Diencephalon (tissue), 1 donor: ENCODE results near the gene PNMT. TPM values are rescaled to one million over a fixed set of nuclear protein-coding genes. Genes with fewer than 3 reads are reported as not detected.

Experiments
- total RNA-seq: library from RNA; depleted of rRNA; stranded (reverse); fragments of >200 nt; gene quantifications from one replicate; pipeline ENCODE4 v1.2.3, GENCODE V29; 2014

Gene PNMT, protein sequence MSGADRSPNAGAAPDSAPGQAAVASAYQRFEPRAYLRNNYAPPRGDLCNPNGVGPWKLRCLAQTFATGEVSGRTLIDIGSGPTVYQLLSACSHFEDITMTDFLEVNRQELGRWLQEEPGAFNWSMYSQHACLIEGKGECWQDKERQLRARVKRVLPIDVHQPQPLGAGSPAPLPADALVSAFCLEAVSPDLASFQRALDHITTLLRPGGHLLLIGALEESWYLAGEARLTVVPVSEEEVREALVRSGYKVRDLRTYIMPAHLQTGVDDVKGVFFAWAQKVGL
- 3.2 TPM for total RNA-seq

DNA sequence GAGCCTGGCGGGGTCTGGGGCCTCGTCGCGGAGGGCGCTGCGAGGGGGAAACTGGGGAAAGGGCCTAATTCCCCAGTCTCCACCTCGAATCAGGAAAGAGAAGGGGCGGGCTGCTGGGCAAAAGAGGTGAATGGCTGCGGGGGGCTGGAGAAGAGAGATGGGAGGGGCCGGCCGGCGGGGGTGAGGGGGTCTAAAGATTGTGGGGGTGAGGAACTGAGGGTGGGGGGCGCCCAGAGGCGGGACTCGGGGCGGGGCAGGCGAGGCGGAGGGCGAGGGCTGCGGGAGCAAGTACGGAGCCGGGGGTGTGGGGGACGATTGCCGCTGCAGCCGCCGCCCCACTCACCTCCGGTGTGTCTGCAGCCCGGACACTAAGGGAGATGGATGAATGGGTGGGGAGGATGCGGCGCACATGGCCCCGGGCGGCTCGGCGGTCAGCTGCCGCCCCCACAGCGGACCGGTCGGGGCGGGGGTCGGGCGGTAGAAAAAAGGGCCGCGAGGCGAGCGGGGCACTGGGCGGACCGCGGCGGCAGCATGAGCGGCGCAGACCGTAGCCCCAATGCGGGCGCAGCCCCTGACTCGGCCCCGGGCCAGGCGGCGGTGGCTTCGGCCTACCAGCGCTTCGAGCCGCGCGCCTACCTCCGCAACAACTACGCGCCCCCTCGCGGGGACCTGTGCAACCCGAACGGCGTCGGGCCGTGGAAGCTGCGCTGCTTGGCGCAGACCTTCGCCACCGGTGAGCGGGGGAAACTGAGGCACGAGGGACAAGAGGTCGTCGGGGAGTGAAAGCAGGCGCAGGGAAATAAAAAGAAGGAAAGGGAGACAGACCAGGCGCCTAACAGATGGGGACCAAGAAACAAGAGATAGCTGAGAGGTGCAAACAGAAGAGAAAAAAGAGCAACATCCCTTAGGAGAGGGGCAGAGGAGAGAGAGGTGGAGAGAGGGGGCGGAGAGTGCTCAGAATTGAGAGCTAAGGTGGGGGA lies at the start of gene PNMT:
Gene PNMT (plus strand): TSS at position 509 of the 980 bp plus-strand sequence. CDS start 23 bp downstream, at position 532.

DNA sequence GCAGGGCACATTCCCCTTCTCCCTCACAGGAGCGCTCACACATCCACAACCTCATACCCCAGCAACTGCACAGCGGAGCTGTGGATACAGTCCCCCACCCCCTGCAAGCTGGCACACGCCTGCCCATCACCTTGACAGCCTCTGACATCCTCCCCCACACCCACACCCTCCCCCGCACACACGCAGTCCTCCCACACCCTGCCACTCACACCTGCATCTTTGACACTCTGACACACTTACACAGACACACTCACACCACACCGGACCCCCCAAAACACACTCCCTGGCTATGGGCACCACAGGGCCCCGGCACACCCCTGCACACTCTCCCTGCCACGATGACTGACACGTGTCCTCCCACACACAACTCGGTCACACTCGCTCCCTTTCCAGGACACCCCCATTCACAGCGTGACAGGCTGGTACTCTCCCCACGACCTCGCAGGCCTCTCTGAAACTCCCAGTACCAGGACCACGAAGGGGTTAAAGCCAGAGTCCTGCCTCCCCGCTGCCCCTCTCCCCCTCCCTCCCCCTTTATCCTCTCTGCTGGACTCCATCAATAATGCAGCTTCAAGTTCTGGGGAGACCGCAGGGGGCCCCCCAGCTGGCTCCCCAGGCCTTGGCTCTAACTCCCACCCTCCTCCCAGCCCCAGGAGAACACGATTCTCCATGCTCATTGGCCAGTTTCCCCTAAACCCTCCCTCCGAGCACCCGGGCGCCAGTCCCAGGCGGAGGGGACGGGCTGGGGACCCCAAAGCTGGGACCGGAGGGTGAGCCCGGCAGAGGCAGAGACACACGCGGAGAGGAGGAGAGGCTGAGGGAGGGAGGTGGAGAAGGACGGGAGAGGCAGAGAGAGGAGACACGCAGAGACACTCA lies 41.8 kb upstream of the PNMT start, which contains the start of gene PPP1R1B:
Gene PPP1R1B (plus strand): TSS at position 782 of the 876 bp plus-strand sequence. CDS start 441 bp downstream, outside the sequence.

DNA sequence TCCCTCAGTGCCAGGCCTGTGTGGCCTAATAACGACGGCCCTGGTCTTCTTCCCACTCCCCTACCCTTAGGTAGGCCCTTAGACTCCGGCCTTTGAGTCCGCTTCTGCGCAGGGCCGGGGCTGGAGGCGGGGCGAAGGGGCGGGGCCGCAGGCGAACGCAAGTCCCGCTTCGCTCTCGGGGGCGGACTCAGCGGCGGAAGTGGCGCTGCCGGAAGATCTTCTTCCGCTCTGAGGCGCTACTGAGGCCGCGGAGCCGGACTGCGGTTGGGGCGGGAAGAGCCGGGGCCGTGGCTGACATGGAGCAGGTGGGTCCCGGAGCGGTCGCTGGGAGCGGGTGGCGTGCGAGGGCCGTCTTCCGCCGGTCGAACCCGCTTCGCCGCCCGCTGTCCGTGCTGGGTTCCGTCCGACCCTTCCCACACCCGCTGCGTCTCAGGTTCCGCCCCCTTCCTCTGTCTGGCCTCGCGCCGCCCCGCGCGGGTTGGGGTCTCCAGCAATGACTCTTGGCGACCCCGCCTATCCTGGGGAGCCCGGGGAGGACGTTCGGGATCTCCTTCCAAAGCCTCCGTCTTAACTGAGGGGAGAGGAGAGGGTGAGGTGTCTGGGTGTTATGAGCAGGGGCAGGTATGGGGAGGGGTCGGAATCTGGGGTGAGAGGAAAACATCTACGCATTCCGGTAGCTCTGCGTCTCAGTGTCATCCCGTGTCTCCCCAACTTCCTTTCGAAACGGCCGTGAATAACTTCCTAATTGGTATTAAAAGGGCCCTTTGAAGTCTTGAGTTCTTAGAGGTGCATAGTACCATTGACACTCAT lies 31.1 kb upstream of the PNMT start, which contains the start of gene STARD3:
Gene STARD3 (plus strand): TSS at position 218 of the 810 bp plus-strand sequence. CDS start 16,388 bp downstream, outside the sequence.

DNA sequence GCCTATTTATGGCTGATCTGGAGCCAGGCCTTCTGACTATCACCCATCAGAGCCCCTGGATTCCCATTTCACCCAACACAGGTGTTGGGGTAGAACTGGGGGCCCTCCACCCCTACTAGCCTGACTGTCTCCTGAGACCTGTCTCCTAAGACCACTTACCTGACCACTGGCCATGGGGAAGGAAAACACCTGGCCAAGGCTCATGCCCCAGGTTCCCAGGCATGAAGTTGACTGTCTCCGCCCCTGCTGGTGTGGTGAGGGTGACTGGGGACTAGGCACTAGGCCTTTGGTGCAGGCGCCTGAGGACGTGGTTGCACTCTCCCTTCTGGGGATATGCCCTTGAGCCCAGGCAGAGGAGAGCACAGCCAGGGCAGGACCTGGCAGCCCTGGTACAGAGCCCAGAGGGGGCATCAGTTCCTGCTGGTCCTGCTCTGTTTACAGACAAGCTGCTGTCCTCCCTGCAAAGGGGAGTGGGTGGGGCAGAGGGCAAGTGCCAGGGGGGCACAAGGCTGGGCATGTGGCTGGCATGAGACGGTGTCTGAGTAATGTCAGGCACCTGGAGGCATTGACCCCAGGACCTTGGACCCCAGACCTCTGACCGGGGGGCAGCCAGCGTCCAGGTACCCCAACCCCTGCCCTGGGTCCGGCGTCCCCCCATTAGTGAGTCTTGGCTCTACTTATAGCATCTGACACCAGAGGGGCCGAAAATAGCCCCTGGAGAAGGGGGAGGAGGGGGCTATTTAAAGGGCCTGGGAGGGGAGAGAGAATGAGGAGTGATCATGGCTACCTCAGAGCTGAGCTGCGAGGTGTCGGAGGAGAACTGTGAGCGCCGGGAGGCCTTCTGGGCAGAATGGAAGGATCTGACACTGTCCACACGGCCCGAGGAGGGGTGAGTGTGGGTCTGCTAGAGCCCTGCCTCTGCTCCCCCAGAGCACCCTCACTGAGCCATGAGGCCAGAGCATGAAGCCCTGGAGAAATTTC lies 3.4 kb upstream of the PNMT start, which contains the start of gene TCAP:
Gene TCAP (plus strand): TSS at position 769 of the 981 bp plus-strand sequence. CDS start 11 bp downstream, at position 780.

DNA sequence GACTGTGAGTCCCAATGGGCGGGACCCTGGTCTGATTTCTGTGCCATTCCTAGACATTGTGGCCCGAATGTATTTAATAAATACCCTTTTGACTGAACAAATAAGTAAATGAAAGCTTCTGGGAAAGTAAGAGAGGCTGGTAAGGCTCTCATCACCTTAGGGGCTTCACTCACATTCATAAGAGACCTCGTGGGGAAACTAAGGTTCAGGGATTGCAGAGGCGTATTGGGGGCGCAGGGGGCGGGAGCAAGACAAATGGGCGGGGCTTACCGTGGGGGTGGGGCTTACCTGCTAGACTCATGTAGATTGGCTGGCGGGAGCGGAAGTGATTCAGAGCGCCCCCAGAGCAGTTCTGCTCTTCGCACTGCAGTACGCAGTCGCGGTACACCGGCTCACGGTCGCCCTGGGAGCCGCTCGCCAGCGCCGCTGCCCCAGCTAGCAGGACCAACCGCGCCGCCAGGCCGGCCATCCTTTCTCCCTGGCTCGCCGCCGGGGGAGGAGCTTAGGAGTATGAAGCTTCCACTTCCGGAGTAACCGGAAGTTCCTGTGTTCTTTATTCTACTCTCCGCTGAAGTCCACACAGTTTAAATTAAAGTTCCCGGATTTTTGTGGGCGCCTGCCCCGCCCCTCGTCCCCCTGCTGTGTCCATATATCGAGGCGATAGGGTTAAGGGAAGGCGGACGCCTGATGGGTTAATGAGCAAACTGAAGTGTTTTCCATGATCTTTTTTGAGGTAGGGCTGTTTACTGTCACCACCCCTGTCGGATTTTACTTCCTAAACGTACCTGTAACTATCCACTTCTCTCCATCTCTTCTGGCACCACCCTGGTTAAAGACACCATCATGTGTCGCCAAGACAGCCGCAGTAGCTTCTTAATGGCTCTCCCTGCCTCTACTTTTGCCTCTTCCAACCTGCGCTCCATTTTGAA lies 19.6 kb downstream of the PNMT start, which contains the start of gene PGAP3:
Gene PGAP3 (minus strand): TSS at position 512 of the 929 bp plus-strand sequence. CDS start 43 bp downstream, at position 469.

DNA sequence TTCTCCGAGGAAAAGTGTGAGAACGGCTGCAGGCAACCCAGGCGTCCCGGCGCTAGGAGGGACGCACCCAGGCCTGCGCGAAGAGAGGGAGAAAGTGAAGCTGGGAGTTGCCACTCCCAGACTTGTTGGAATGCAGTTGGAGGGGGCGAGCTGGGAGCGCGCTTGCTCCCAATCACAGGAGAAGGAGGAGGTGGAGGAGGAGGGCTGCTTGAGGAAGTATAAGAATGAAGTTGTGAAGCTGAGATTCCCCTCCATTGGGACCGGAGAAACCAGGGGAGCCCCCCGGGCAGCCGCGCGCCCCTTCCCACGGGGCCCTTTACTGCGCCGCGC lies 31.5 kb downstream of the PNMT start, which contains the start of gene ERBB2:
Gene ERBB2 (plus strand): TSS at position 247 of the 330 bp plus-strand sequence. CDS start 175 bp downstream, outside the sequence.

Other genes with a start within 250 kb of the PNMT start
- gene MED1, start 217.2 kb upstream of the PNMT start, total RNA-seq, result 28.1 TPM
- gene CDK12, start 207.0 kb upstream of the PNMT start, total RNA-seq, result 24.2 TPM
- 0.46 TPM for gene NEUROD2, start 60.5 kb upstream of the PNMT start, total RNA-seq
- 23.5 TPM for gene PPP1R1B, start 41.5 kb upstream of the PNMT start, total RNA-seq
- 26.8 TPM for gene STARD3, start 31.3 kb upstream of the PNMT start, total RNA-seq
- gene TCAP, start 3.1 kb upstream of the PNMT start, total RNA-seq, result 1.4 TPM
- 7.4 TPM for gene PGAP3, start 19.6 kb downstream of the PNMT start, total RNA-seq
- 15.9 TPM for gene ERBB2, start 31.6 kb downstream of the PNMT start, total RNA-seq
- gene MIEN1, start 62.1 kb downstream of the PNMT start, total RNA-seq, result 14.1 TPM
- not detected for gene GRB7, start 69.5 kb downstream of the PNMT start, total RNA-seq
- gene IKZF3, start 195.9 kb downstream of the PNMT start, total RNA-seq, result under 0.01 TPM
- not detected for gene ZPBP2, start 199.7 kb downstream of the PNMT start, total RNA-seq